Measurements from ENCODE around the gene ZBED6. TPM values are rescaled to one million over a fixed set of nuclear protein-coding genes. Genes with fewer than 3 reads are reported as not detected.

The ZBED6 gene
- total and polyA plus RNA-seq, 9 of the 15 experiments (the other 6 are each of a cell fraction or from before 2014, with no cell fraction given), result 0.21 to 16.6 (median 5.0) TPM

DNA sequence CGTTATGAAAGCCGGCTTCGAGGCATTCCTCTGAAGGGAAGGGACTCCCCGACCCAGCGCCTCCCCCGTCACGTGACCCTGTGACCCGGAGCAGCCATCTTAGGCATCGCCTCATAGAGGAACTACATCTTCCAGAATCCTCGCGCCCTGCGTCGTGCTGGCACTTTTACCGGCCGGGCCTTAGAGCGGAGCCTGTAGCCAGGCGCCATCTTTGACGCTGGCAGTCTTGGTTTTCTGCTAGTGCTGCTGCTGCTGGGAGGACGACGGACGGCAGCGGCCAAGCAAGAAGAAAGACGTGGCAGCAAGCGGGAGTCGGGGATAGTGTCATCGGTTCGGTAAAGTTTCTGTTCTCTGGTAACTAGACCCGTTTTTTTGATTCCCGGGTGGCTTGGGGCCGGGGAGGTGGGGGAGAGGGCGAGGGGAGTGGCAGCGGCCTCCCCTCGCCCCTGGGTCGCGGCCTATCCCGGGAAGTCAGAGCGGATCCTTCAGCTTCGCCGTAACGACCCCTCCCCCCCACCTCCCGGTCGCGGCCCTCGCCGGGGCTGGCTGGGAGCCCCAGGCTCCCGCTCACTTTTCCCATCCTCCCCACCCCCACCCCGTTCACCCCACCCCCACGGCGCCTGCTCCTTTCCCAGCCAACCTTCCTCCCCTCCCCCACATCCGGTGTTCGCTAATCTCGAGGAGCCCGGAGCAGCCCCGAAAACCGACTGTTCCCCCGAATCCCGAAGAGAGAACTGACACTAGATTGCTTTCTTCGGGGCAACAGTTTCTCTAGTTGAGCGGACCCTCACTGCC lies at the start of gene ZBED6, which contains the start of gene ZC3H11A (continued):
- TF ChIP-seq, protein P1, sequence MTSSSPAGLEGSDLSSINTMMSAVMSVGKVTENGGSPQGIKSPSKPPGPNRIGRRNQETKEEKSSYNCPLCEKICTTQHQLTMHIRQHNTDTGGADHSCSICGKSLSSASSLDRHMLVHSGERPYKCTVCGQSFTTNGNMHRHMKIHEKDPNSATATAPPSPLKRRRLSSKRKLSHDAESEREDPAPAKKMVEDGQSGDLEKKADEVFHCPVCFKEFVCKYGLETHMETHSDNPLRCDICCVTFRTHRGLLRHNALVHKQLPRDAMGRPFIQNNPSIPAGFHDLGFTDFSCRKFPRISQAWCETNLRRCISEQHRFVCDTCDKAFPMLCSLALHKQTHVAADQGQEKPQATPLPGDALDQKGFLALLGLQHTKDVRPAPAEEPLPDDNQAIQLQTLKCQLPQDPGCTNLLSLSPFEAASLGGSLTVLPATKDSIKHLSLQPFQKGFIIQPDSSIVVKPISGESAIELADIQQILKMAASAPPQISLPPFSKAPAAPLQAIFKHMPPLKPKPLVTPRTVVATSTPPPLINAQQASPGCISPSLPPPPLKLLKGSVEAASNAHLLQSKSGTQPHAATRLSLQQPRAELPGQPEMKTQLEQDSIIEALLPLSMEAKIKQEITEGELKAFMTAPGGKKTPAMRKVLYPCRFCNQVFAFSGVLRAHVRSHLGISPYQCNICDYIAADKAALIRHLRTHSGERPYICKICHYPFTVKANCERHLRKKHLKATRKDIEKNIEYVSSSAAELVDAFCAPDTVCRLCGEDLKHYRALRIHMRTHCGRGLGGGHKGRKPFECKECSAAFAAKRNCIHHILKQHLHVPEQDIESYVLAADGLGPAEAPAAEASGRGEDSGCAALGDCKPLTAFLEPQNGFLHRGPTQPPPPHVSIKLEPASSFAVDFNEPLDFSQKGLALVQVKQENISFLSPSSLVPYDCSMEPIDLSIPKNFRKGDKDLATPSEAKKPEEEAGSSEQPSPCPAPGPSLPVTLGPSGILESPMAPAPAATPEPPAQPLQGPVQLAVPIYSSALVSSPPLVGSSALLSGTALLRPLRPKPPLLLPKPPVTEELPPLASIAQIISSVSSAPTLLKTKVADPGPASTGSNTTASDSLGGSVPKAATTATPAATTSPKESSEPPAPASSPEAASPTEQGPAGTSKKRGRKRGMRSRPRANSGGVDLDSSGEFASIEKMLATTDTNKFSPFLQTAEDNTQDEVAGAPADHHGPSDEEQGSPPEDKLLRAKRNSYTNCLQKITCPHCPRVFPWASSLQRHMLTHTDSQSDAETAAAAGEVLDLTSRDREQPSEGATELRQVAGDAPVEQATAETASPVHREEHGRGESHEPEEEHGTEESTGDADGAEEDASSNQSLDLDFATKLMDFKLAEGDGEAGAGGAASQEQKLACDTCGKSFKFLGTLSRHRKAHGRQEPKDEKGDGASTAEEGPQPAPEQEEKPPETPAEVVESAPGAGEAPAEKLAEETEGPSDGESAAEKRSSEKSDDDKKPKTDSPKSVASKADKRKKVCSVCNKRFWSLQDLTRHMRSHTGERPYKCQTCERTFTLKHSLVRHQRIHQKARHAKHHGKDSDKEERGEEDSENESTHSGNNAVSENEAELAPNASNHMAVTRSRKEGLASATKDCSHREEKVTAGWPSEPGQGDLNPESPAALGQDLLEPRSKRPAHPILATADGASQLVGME (CRISPR knock-in tag; IDR thresholded peaks at IDR 0.05), result peak; percentile 33; the same call in 1 of the 2 replicates
- TF ChIP-seq NFE2 (IDR thresholded peaks at IDR 0.05; ENCODE audit: low read depth) (0 out of 2 replicates have a peak, but pooled peaks have one; percentile 34), PHB (CRISPR knock-in tag; IDR thresholded peaks at IDR 0.05) (peak; percentile 34; the same call in 1 of the 2 replicates)
- TF ChIP-seq, protein P2, sequence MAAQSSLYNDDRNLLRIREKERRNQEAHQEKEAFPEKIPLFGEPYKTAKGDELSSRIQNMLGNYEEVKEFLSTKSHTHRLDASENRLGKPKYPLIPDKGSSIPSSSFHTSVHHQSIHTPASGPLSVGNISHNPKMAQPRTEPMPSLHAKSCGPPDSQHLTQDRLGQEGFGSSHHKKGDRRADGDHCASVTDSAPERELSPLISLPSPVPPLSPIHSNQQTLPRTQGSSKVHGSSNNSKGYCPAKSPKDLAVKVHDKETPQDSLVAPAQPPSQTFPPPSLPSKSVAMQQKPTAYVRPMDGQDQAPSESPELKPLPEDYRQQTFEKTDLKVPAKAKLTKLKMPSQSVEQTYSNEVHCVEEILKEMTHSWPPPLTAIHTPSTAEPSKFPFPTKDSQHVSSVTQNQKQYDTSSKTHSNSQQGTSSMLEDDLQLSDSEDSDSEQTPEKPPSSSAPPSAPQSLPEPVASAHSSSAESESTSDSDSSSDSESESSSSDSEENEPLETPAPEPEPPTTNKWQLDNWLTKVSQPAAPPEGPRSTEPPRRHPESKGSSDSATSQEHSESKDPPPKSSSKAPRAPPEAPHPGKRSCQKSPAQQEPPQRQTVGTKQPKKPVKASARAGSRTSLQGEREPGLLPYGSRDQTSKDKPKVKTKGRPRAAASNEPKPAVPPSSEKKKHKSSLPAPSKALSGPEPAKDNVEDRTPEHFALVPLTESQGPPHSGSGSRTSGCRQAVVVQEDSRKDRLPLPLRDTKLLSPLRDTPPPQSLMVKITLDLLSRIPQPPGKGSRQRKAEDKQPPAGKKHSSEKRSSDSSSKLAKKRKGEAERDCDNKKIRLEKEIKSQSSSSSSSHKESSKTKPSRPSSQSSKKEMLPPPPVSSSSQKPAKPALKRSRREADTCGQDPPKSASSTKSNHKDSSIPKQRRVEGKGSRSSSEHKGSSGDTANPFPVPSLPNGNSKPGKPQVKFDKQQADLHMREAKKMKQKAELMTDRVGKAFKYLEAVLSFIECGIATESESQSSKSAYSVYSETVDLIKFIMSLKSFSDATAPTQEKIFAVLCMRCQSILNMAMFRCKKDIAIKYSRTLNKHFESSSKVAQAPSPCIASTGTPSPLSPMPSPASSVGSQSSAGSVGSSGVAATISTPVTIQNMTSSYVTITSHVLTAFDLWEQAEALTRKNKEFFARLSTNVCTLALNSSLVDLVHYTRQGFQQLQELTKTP (IDR thresholded peaks at IDR 0.05; ENCODE audit: low read depth in 1 of 2, partially characterized antibody in 2 of 2), result peak; percentile 75 to 86
- TF ChIP-seq, protein P3, sequence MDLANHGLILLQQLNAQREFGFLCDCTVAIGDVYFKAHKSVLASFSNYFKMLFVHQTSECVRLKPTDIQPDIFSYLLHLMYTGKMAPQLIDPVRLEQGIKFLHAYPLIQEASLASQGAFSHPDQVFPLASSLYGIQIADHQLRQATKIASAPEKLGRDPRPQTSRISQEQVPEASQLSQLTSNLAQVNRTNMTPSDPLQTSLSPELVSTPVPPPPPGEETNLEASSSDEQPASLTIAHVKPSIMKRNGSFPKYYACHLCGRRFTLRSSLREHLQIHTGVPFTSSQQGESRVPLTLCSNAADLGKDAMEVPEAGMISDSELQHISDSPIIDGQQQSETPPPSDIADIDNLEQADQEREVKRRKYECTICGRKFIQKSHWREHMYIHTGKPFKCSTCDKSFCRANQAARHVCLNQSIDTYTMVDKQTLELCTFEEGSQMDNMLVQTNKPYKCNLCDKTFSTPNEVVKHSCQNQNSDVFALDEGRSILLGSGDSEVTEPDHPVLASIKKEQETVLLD (IDR thresholded peaks at IDR 0.05), result no peak

Measured in K562 (cell line).